NCI-H524 treated with DMSO at 0.1 percent for 48 hours (cell line): ENCODE data around the gene CCNF.
A peak's percentile ranks its signal among the peaks of the same experiment; 100 is the strongest.
"Not testable (repeated sequence)": the region's sequence is repeated elsewhere in the genome, so short reads cannot be mapped to it uniquely, and the experiment has no call there.

Experiments
- DNase-seq: peaks from one replicate; lab custom pipeline; 2025; lab: John Stamatoyannopoulos, UW

CCNF gene

DNA sequence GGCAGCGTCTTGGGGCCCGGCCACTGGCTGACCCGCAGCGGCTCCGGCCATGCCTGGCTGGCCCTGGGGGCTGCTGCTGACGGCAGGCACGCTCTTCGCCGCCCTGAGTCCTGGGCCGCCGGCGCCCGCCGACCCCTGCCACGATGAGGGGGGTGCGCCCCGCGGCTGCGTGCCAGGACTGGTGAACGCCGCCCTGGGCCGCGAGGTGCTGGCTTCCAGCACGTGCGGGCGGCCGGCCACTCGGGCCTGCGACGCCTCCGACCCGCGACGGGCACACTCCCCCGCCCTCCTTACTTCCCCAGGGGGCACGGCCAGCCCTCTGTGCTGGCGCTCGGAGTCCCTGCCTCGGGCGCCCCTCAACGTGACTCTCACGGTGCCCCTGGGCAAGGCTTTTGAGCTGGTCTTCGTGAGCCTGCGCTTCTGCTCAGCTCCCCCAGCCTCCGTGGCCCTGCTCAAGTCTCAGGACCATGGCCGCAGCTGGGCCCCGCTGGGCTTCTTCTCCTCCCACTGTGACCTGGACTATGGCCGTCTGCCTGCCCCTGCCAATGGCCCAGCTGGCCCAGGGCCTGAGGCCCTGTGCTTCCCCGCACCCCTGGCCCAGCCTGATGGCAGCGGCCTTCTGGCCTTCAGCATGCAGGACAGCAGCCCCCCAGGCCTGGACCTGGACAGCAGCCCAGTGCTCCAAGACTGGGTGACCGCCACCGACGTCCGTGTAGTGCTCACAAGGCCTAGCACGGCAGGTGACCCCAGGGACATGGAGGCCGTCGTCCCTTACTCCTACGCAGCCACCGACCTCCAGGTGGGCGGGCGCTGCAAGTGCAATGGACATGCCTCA is 42.6 kb downstream of the CCNF start:
- no peak for DNase-seq

GRCh38 chr16:2472488-2472864 is 43.2 kb downstream of the CCNF start:
- no peak for DNase-seq

- DNase-seq = no peak
Measured at GRCh38 chr16:2472885-2473445, 43.7 kb downstream of the CCNF start.

- no peak for DNase-seq
Measured at GRCh38 chr16:2473446-2473926, 44.2 kb downstream of the CCNF start.

DNA sequence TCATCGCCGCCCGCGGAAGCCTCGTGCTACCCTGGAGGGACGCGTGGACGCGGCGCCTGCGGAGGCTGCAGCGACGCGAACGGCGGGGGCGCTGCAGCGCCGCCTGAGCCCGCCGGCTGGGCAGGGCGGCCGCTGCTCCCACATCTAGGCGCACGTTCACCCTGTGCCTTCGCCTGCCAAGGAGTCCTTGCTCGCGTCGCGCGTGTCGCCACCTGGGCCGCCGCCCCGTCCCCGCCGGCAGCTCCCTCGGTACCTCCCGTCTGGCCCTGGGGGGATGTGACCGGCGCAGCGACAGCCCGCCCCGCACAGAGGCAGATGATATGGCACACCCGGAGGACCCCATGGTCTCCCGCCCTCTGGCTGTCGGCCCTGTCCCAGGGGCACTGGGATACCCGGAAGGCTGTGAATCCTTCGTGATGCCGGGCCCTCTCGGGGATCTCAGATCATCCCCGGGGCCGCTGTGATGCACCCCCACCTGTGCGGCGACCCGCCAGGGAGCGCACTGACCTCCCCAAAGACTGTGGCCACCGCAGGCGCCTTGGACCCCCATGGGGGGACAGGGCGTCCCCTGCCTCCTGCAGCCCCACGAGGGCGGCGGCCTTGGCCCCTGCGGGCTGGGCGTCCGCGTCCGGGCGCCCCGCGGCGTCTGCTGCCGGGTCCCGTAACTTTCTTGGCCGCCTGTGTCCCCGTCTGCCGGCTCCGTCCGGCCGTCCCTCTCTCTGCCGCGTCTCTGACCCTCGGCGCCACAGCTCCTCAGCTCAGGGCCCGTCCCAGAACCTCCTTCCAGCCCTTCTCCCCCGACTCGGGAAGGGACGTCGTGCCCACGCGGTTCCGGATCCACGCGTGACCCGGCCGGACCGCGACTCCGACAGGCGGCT is 45.0 kb downstream of the CCNF start:
- no peak for DNase-seq

- DNase-seq = no peak
Measured at GRCh38 chr16:2474877-2475412, 45.7 kb downstream of the CCNF start, which contains the start of gene TBC1D24. TSS of gene TBC1D24 (plus strand) at chr16:2475127. CDS start at chr16:2496149, 21,022 bp downstream.

- DNase-seq = no peak
Measured at GRCh38 chr16:2475413-2476344, 46.4 kb downstream of the CCNF start.

GRCh38 chr16:2476345-2476720 is 47.1 kb downstream of the CCNF start:
- no peak for DNase-seq

GRCh38 chr16:2476741-2477140 is 47.5 kb downstream of the CCNF start:
- no peak for DNase-seq

DNA sequence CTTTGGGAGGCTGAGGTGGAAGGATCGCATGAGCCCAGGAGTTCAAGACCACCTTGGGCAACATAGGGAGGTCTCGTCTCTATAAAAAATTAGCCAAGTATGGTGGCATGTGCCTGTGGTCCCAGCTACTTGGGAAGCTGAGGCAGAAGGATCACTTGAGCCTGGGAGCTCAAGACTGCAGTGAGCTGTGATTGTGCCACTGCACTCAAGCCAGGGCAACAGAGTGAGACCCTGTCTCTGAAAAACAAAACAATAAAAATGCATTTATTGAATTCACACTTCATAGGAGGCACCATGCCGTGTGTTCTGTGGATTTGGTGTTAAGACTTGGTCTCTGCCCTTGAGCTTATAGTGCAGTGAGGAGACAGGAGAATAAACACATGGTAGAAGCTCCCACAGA is 48.1 kb downstream of the CCNF start:
- DNase-seq = no peak

DNA sequence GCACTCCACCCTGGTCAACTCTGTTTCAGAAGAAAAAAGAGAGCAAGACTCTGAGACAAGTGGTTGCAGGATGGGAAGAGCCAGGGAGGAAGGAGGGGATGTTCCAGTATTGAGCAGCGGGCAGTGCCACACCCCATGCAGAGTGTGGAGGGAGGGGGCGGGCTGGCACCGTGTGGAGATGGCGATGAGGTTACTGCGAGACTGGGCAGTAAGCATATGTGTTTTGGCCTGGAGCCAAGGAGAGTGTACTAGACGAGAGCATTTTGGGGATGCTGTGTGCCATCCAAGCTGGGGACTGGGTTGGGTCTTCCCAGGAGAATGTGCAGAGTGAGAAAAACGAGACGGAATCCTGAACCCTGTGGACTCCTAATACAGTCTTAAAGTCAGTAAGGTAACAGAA is 49.0 kb downstream of the CCNF start:
- DNase-seq = no peak

DNA sequence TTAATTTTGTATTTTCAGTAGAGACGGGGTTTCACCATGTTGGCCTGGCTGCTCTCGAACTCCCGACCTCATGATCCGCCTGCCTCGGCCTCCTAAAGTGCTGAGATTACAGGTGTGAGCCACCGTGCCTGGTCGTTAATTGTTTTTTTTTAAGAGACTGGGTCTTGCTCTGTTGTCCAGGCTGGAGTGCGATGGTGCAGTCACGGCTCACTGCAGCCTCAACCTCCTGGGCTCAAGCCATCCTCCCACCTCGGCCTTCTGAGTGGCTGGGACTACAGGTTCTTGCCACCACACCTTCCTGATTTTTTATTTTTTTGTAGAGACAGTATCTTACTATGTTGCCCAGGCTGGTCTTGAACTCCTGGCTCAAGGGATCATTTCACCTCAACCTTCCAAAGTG is 50.7 kb downstream of the CCNF start:
- DNase-seq = not testable (repeated sequence)

DNA sequence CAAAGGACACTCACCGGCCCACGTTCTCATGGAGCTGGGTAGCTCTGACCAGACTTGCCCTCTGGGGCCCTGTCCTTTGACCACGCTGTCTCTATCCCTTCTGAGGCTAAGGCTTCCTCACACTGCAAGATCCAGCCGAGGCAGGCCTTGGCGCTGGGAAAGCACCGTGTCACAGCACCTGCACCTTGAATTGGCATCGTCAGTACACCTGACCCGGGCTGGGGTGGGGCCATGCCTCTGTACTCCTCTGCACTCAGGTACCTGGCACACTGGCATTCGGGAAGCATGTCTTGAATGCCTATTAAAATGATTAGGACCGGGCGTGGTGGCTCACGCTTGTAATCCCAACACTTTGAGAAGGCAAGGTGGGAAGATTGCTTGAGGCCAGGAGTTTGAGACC is 51.7 kb downstream of the CCNF start:
- DNase-seq = no peak

DNA sequence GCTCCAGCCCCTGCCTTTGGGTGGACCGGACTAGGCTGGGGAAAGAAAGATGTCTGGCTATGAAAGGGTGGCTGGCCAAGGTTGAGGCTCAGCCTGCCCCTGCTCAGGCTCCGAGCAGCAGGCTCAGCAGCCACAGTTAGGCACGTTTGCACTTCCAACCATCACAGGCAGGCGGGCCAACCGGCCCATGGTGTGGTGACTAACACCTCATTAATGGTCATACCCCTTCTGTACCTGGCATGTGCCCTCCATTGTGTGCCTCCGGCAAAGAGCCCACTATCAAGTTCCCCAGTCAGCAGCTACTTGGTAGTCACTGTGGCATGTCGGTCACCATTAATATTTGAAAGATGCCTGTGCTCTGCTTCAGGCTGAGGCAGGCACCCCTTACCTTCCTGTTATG is 52.4 kb downstream of the CCNF start:
- no peak for DNase-seq

- no peak for DNase-seq
Measured at GRCh38 chr16:2482249-2482648, 53.0 kb downstream of the CCNF start.

GRCh38 chr16:2482708-2483534 is 53.7 kb downstream of the CCNF start:
- DNase-seq = peak; percentile 64

- no peak for DNase-seq
Measured at GRCh38 chr16:2483939-2484897, 55.0 kb downstream of the CCNF start.

DNA sequence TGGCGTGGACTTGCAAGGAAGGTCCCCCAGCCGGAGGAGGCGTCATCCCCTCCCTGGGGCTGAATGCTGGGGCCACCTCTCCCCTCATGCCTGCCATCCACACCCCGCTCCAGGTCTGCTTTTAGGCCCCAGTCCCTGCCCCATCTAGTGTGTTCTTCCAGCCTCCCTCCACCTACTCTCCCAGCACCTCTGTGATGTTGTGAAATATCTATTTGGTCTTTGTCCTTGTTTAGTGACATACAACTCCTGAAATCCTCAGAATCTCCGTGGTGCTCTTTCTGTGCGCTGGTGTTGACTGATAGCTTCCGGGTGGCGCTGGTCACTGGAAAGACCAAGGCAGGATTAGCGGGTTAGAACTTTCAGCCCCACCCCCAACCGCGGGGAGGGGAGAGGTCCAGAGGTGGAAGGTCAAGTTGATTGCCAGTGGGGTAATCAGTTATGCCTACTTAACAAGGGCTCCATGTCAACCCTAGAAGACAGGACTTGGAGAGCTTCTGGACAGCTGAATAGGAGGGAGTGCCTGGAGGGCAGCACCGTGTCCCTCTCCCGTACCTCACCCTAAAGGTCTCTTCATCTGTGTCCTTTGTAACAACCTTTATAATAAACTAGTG is 55.8 kb downstream of the CCNF start:
- no peak for DNase-seq
